HUES64 (cell line): Measurements from ENCODE around the gene FXYD5.

Experiments used
- H3K27ac ChIP-seq: 2 replicates; pipeline ENCODE4 v1.7.0; 2013; ENCODE audit warnings: low read depth, low read length, inconsistent platforms
- H3K27me3 ChIP-seq: 2 replicates; pipeline ENCODE4 v1.6.1; 2013; ENCODE audit warnings: mild to moderate bottlenecking, low read length; ENCODE audit not compliant: insufficient read depth
- H3K36me3 ChIP-seq: 2 replicates; pipeline ENCODE4 v1.6.1; 2013; ENCODE audit warnings: mild to moderate bottlenecking, low read length; ENCODE audit not compliant: insufficient read depth
- H3K4me1 ChIP-seq: 2 replicates; pipeline ENCODE4 v1.6.1; 2013; ENCODE audit warnings: mild to moderate bottlenecking, low read length, moderate library complexity; ENCODE audit not compliant: insufficient read depth
- H3K4me3 ChIP-seq: 2 replicates; pipeline ENCODE4 v1.5.1; 2013; ENCODE audit warnings: mild to moderate bottlenecking, low read length, moderate library complexity
- H3K9ac ChIP-seq: 2 replicates; pipeline ENCODE4 v1.6.1; 2013; ENCODE audit warnings: mild to moderate bottlenecking, low read depth, low read length
- H3K9me3 ChIP-seq: 2 replicates; pipeline ENCODE4 v1.6.1; 2013; ENCODE audit warnings: low read depth, low read length; ENCODE audit not compliant: insufficient read depth
- WGBS: fragments of 150-250, 120-280 bp; methylation state at CpG from one replicate; pipeline ENCODE4 v1.1.7; 2013; ENCODE audit warnings: missing lambda C conversion rate; 5-methylcytosine and 5-hydroxymethylcytosine counted together

FXYD5 gene

GRCh38 chr19:35140962-35141836, 13.3 kb upstream of the FXYD5 start:
- Histone ChIP-seq H3K36me3 (no peaks in the 10 kb centered on the region), H3K27ac (no peak overlapping the region; the same call in 1 of the 2 replicates), H3K9me3 (no peaks in the 10 kb centered on the region), H3K4me1 (peaks cover 6% of the 10 kb centered on the region; the same call in 1 of the 2 replicates), H3K27me3 (peaks cover 35% of the 10 kb centered on the region), H3K9ac (no peak overlapping the region; the same call in 1 of the 2 replicates), H3K4me3 (peak overlapping the region; percentile 58)
- WGBS: 3% methylated on average over 41 of the region's 48 CpGs

GRCh38 chr19:35141837-35142605, 12.5 kb upstream of the FXYD5 start:
- peaks cover 6% of the 10 kb centered on the region; the same call in 1 of the 2 replicates for H3K4me1 ChIP-seq
- H3K9ac ChIP-seq: peak overlapping the region; percentile 31; the same call in 1 of the 2 replicates
- peak overlapping the region; percentile 59; the same call in 1 of the 2 replicates for H3K27ac ChIP-seq
- H3K36me3 ChIP-seq: no peaks in the 10 kb centered on the region
- no peaks in the 10 kb centered on the region for H3K9me3 ChIP-seq
- H3K4me3 ChIP-seq: peak overlapping the region; percentile 58
- peaks cover 35% of the 10 kb centered on the region for H3K27me3 ChIP-seq
- WGBS: 14% methylated on average over 21 of the region's 21 CpGs

- H3K27me3 ChIP-seq: peaks cover 35% of the 10 kb centered on the region
- peaks cover 6% of the 10 kb centered on the region; the same call in 1 of the 2 replicates for H3K4me1 ChIP-seq
- H3K9ac ChIP-seq: peak overlapping the region; percentile 31; the same call in 1 of the 2 replicates
- peak overlapping the region; percentile 58 for H3K4me3 ChIP-seq
- H3K27ac ChIP-seq: peak overlapping the region; percentile 59; the same call in 1 of the 2 replicates
- no peaks in the 10 kb centered on the region for H3K9me3 ChIP-seq
- H3K36me3 ChIP-seq: no peaks in the 10 kb centered on the region
- WGBS: under 1% methylated on average over 36 of the region's 46 CpGs
Measured at GRCh38 chr19:35142606-35143230, 11.8 kb upstream of the FXYD5 start.

GRCh38 chr19:35143231-35143715, 11.3 kb upstream of the FXYD5 start, which contains the start of gene FXYD7:
TSS of gene FXYD7 (plus strand) at chr19:35143255. CDS start at chr19:35143334, 79 bp downstream.
- Histone ChIP-seq H3K4me3 (peak within 1 kb of the TSS; percentile 58), H3K27ac (peak within 1 kb of the TSS; percentile 59; the same call in 1 of the 2 replicates), H3K27me3 (peaks cover 35% of the 10 kb centered on the region), H3K9me3 (no peaks in the 10 kb centered on the region), H3K4me1 (peaks cover 6% of the 10 kb centered on the region; the same call in 1 of the 2 replicates), H3K36me3 (no peaks in the 10 kb centered on the region), H3K9ac (peak within 1 kb of the TSS; percentile 31; the same call in 1 of the 2 replicates)
- 5% methylated on average over 28 of the region's 31 CpGs for WGBS

GRCh38 chr19:35143818-35144217, 10.7 kb upstream of the FXYD5 start:
- Histone ChIP-seq H3K4me1 (peaks cover 6% of the 10 kb centered on the region; the same call in 1 of the 2 replicates), H3K27me3 (peaks cover 35% of the 10 kb centered on the region), H3K4me3 (no peak overlapping the region; the same call in 1 of the 2 replicates), H3K9me3 (no peaks in the 10 kb centered on the region), H3K27ac (no peak overlapping the region), H3K36me3 (no peaks in the 10 kb centered on the region), H3K9ac (no peak overlapping the region)
- WGBS: 18% methylated on average over 3 of the region's 3 CpGs

GRCh38 chr19:35144259-35144599, 10.3 kb upstream of the FXYD5 start:
- WGBS: 12% methylated on average over 4 of the region's 6 CpGs
- Histone ChIP-seq H3K4me1 (peaks cover 6% of the 10 kb centered on the region; the same call in 1 of the 2 replicates), H3K4me3 (no peak overlapping the region; the same call in 1 of the 2 replicates), H3K27me3 (peaks cover 35% of the 10 kb centered on the region), H3K9me3 (no peaks in the 10 kb centered on the region), H3K36me3 (no peaks in the 10 kb centered on the region), H3K27ac (no peak overlapping the region), H3K9ac (no peak overlapping the region)

GRCh38 chr19:35144600-35145436, 9.7 kb upstream of the FXYD5 start:
- H3K27ac ChIP-seq: no peak overlapping the region
- H3K9me3 ChIP-seq: no peaks in the 10 kb centered on the region
- peaks cover 35% of the 10 kb centered on the region for H3K27me3 ChIP-seq
- H3K9ac ChIP-seq: no peak overlapping the region
- H3K4me1 ChIP-seq: peaks cover 6% of the 10 kb centered on the region; the same call in 1 of the 2 replicates
- no peak overlapping the region; the same call in 1 of the 2 replicates for H3K4me3 ChIP-seq
- 25% methylated on average over 13 of the region's 15 CpGs for WGBS
- no peaks in the 10 kb centered on the region for H3K36me3 ChIP-seq

GRCh38 chr19:35146746-35147459, 7.6 kb upstream of the FXYD5 start:
- Histone ChIP-seq H3K9ac (no peak overlapping the region), H3K36me3 (no peaks in the 10 kb centered on the region), H3K4me1 (peaks cover 18% of the 10 kb centered on the region), H3K9me3 (no peaks in the 10 kb centered on the region), H3K27me3 (peaks cover 29% of the 10 kb centered on the region), H3K4me3 (no peak overlapping the region), H3K27ac (no peak overlapping the region)
- 93% methylated on average over 6 of the region's 7 CpGs for whole genome bisulfite sequencing

GRCh38 chr19:35149463-35149862, 5.1 kb upstream of the FXYD5 start:
- Histone ChIP-seq H3K27me3 (peaks cover 21% of the 10 kb centered on the region), H3K36me3 (no peaks in the 10 kb centered on the region), H3K9ac (no peak overlapping the region)

More at GRCh38 chr19:35149463-35149862, 5.1 kb upstream of the FXYD5 start:
- H3K4me1 ChIP-seq: peaks cover 22% of the 10 kb centered on the region
- H3K9me3 ChIP-seq: no peaks in the 10 kb centered on the region
- H3K4me3 ChIP-seq: no peak overlapping the region
- WGBS: 93% methylated on average over 3 of the region's 3 CpGs
- H3K27ac ChIP-seq: no peak overlapping the region
